Muscle of leg (tissue), 11 donors: ENCODE results near the gene NRG2. TPM values are rescaled to one million over a fixed set of nuclear protein-coding genes. Genes with fewer than 3 reads are reported as not detected.

ENCODE experiments used
- DNase-seq: peaks from one replicate; pipeline ENCODE4 v3.0.0; 2013
- H3K27ac ChIP-seq: one replicate; pipeline ENCODE4 v1.5.1; 2013; ENCODE audit warnings: mild to moderate bottlenecking, low read length, control low read depth
- H3K27me3 ChIP-seq: one replicate; pipeline ENCODE4 v1.6.1; 2013; ENCODE audit warnings: low read length; ENCODE audit not compliant: control insufficient read depth, insufficient read depth
- H3K36me3 ChIP-seq: one replicate; pipeline ENCODE4 v1.6.1; 2013; ENCODE audit warnings: low read length; ENCODE audit not compliant: control insufficient read depth, insufficient read depth
- H3K4me1 ChIP-seq: one replicate; pipeline ENCODE4 v1.6.1; 2013; ENCODE audit warnings: low read length; ENCODE audit not compliant: control insufficient read depth, insufficient read depth
- H3K4me3 ChIP-seq: one replicate; pipeline ENCODE4 v1.5.1; 2013; ENCODE audit warnings: low read length, control low read depth
- H3K9me3 ChIP-seq: replicated peaks from 2 replicates; pipeline ENCODE4 v1.6.1; 2013; ENCODE audit warnings: low read depth, low read length; ENCODE audit not compliant: control insufficient read depth
- whole genome bisulfite sequencing: methylation state at CpG from one replicate; pipeline ENCODE4 v1.1.5; 2013; ENCODE audit warnings: missing lambda C conversion rate; ENCODE audit not compliant: insufficient coverage; 5-methylcytosine and 5-hydroxymethylcytosine counted together
- polyA plus RNA-seq, 8 donors: library from polyadenylated mRNA; unstranded; fragments of 120-200 nt; gene quantifications; one replicate each; pipeline versions ENCODE4 v1.2.1 to v1.2.3, GENCODE V29; 2013; ENCODE audit warnings: inconsistent platforms in 1 of 8, low replicate concordance in 1 of 8; ENCODE audit not compliant: insufficient read length in 8 of 8, insufficient read depth in 1 of 8
- total RNA-seq: library from RNA; stranded (reverse); fragments of 120-200 nt; gene quantifications from one replicate; pipeline ENCODE4 v1.2.4, GENCODE V29; 2013

Gene NRG2
- total and polyA plus RNA-seq, 9 donors = 0.82 to 2.8 (median 1.5) TPM

DNA sequence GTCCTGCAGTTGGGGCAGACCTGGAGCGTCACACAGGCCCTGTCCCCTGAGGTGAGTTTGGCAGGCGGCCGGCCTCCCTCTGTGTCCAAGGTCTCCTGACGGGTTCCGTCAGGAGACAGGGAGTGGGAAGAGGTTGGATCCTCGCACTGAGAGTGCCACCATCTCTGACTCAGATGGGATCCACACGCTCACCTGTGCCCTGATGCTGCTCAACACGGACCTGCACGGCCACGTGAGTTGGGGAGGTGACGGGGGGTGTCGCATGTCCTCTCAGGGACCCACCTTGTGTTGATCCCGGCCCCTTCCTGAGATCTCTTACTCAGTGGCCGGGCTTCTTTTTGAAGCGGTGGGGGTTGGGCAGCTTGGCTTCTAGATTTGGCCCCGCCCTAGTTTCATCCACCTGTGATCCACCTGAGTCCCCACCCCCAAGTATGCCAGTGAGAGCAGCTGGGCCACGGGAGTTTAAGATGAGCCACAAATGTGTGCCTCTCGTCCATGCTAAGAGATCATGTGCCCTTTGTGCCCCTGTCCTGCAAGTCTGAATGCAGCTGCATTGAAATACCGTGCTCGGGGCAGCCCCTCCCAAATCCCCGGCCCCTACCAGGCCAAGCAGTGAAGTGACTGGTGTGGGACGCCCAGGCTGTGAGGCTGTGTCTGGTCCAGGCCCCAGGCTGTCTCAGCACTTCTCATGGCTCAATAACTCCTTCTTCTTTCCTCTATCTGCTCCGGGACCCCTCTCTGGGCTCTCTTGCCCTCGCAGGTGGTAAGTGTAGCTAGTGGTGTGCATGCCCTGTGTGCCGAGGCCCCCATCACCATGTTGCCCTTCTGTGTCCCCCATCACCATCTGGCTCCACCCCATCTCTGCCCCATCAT, 220.3 kb downstream of the NRG2 start:
- no peak for DNase-seq
- Histone ChIP-seq H3K4me3 (no peak overlapping the region), H3K27me3 (peaks cover 20% of the 10 kb centered on the region), H3K36me3 (no peaks in the 10 kb centered on the region), H3K9me3 (peaks cover 4% of the 10 kb centered on the region), H3K4me1 (no peaks in the 10 kb centered on the region), H3K27ac (no peak overlapping the region)
- 65% methylated on average over 17 of the region's 25 CpGs for WGBS

GRCh38 chr5:139821806-139822552, 221.1 kb downstream of the NRG2 start:
- no peaks in the 10 kb centered on the region for H3K36me3 ChIP-seq
- H3K27me3 ChIP-seq = peaks cover 21% of the 10 kb centered on the region
- no peak overlapping the region for H3K4me3 ChIP-seq
- WGBS = 92% methylated on average over 8 of the region's 11 CpGs
- H3K27ac ChIP-seq = no peak overlapping the region
- no peaks in the 10 kb centered on the region for H3K4me1 ChIP-seq
- DNase-seq = no peak
- H3K9me3 ChIP-seq = peaks cover 4% of the 10 kb centered on the region

- Histone ChIP-seq H3K4me1 (no peaks in the 10 kb centered on the region), H3K4me3 (no peak overlapping the region), H3K36me3 (no peaks in the 10 kb centered on the region), H3K27me3 (peaks cover 20% of the 10 kb centered on the region), H3K9me3 (peaks cover 4% of the 10 kb centered on the region), H3K27ac (no peak overlapping the region)
- WGBS = 80% methylated on average over 2 of the region's 4 CpGs
- DNase-seq = no peak
These were observed 222.5 kb downstream of the NRG2 start for GRCh38 chr5:139820606-139821005.

- Histone ChIP-seq H3K4me3 (no peak overlapping the region), H3K27ac (no peak overlapping the region), H3K36me3 (no peaks in the 10 kb centered on the region), H3K4me1 (no peaks in the 10 kb centered on the region), H3K9me3 (peaks cover 4% of the 10 kb centered on the region), H3K27me3 (peaks cover 20% of the 10 kb centered on the region)
- 50% methylated on average over 7 of the region's 7 CpGs for WGBS
- no peak for DNase-seq
These were observed 223.0 kb downstream of the NRG2 start for GRCh38 chr5:139820130-139820529.

DNA sequence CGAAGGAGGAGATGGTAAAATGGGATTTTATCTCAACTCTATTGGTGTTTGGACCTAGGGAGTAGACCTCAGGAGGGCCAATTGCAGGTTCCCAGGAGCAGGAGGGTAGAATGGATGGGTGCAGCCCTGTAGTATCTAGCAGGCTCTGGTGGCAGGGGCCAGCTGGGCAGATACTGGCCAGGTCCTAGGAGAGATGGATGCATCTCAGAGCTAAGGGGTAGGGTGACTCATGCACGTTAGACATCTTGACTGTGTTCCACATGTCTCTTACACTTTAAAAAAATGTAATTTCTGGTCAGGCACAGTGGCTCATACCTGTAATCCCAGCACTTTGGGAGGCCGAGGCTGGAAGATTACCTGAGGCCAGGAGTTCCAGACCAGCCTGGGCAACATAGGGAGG, 225.1 kb downstream of the NRG2 start:
- Histone ChIP-seq H3K9me3 (peaks cover 4% of the 10 kb centered on the region), H3K27me3 (peaks cover 17% of the 10 kb centered on the region), H3K27ac (no peak overlapping the region), H3K4me3 (no peak overlapping the region), H3K4me1 (no peaks in the 10 kb centered on the region), H3K36me3 (no peaks in the 10 kb centered on the region)
- WGBS = 85% methylated on average over 1 of the region's 3 CpGs
- no peak for DNase-seq

- no peak overlapping the region for H3K27ac ChIP-seq
- H3K36me3 ChIP-seq = no peaks in the 10 kb centered on the region
- 100% methylated on average over 4 of the region's 8 CpGs for WGBS
- H3K9me3 ChIP-seq = peaks cover 4% of the 10 kb centered on the region
- H3K27me3 ChIP-seq = peaks cover 17% of the 10 kb centered on the region
- H3K4me3 ChIP-seq = no peak overlapping the region
- DNase-seq = no peak
- no peaks in the 10 kb centered on the region for H3K4me1 ChIP-seq
These were observed 225.7 kb downstream of the NRG2 start for GRCh38 chr5:139817362-139817761.

DNA sequence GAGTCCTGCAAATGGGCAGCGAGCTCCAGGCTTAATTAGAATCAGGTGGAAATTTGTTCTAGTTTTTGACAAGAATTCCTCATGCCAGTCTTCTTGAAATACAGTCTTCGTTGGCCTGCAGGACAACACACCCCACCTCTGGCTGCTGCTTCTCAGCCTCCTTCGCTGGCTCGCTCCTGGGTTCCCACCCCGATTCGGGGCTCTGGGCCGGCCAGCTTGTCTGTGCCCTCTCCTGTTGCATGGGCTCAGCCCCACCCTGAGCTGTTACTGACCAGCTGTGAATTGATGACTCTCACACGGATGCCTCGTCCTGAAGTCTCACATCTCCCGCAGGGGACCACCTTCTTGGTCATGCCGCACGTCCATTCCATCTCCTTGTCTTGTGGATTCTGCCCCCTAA, 226.5 kb downstream of the NRG2 start:
- Histone ChIP-seq H3K27ac (no peak overlapping the region), H3K9me3 (peaks cover 4% of the 10 kb centered on the region), H3K4me3 (no peak overlapping the region), H3K27me3 (peaks cover 17% of the 10 kb centered on the region), H3K4me1 (no peaks in the 10 kb centered on the region), H3K36me3 (no peaks in the 10 kb centered on the region)
- 62% methylated on average over 11 of the region's 12 CpGs for WGBS
- DNase-seq = no peak

DNA sequence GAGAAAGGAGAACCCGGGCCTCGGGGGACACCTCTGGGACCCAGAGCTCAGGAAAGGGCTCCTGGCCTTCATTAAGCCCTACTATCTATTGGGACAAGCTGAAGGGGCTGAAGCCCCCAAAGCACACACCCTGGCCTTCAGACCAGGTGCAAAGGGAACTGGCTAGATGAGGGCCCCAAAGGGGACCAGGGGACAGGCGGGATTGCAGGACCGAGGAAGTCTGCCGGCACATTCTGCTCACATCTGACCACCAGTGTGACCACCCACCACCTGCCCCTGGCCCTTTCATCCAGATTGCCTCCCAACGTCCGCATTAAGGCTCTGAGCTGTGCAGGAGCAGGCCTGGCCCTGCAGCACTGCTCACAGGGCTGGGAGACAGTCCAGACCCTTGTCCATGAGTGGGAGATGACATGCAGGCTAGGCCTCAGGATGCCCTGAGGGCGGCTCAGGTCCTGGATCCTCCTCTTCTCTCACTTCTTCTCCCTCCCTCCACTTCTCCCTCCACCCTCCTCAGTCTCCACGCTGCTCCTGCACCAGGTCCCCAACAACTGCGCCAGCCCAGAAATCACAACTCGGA, 228.3 kb downstream of the NRG2 start:
- WGBS = 81% methylated on average over 8 of the region's 11 CpGs
- no peak for DNase-seq
- H3K27ac ChIP-seq = no peak overlapping the region
- no peaks in the 10 kb centered on the region for H3K4me1 ChIP-seq
- H3K4me3 ChIP-seq = no peak overlapping the region
- peaks cover 4% of the 10 kb centered on the region for H3K9me3 ChIP-seq
- H3K27me3 ChIP-seq = peaks cover 14% of the 10 kb centered on the region
- no peaks in the 10 kb centered on the region for H3K36me3 ChIP-seq

DNA sequence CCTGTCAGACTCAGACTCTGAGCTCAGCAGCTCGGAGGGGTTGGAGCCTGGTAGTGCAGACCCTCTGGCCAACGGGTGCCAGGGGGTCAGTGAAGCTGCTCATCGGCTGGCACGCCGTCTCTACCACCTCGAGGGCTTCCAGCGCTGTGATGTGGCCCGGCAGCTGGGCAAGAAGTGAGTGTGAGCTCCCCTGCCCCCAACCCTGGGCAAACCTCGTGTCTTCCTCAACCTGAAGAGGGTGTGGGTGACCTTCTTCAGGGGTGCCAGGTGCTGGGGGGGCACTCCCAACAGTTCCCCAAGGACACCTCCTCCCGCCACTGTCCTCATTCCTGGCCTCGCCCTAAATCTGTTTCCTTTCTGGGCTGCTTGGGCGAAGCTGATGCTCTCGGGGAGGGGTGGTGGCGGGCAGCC, 228.9 kb downstream of the NRG2 start:
- Histone ChIP-seq H3K9me3 (peaks cover 3% of the 10 kb centered on the region), H3K27ac (no peak overlapping the region), H3K27me3 (peaks cover 11% of the 10 kb centered on the region), H3K4me1 (no peaks in the 10 kb centered on the region), H3K36me3 (no peaks in the 10 kb centered on the region), H3K4me3 (no peak overlapping the region)
- DNase-seq = no peak
- 79% methylated on average over 12 of the region's 14 CpGs for WGBS
